ENCODE measurements around the gene SERPINC1. TPM values are rescaled to one million over a fixed set of nuclear protein-coding genes. Genes with fewer than 3 reads are reported as not detected.

The SERPINC1 gene
- total and polyA plus RNA-seq, 10 of the 15 experiments (the other 5 are each of a cell fraction or from before 2014, with no cell fraction given): 0.11 to 0.44 TPM; not detected in 8

- FAIRE-seq (no peak), DNase-seq (ENCODE audit: low read depth, low spot score) (no peak), ATAC-seq (no peak)
- Histone ChIP-seq H3K27me3 (replicated peaks in 1 of 2; ENCODE audit: control insufficient read depth in 2 of 2, insufficient read depth in 2 of 2, low read length in 1 of 2) (no peaks in the 10 kb centered on the region), H3K4me2 (ENCODE audit: control insufficient read depth, insufficient read depth) (no peak overlapping the region), H3K27ac (ENCODE audit: control insufficient read depth, insufficient read depth) (no peak overlapping the region), H3K4me1 (ENCODE audit: control insufficient read depth, insufficient read depth, low read length) (no peaks in the 10 kb centered on the region), H3K36me3 (ENCODE audit: control insufficient read depth in 2 of 2, insufficient read depth in 2 of 2, low read length in 1 of 2) (peaks cover 1 to 12% of the 10 kb centered on the region in 2 experiments), H3K9me3 (replicated peaks; ENCODE audit: control insufficient read depth, insufficient read depth, low read length) (no peaks in the 10 kb centered on the region), H4K20me1 (ENCODE audit: control insufficient read depth, insufficient read depth) (no peaks in the 10 kb centered on the region), H3K9ac (ENCODE audit: control insufficient read depth, insufficient read depth, low read length) (no peak overlapping the region), H3K79me2 (ENCODE audit: control insufficient read depth, insufficient read depth, low read length) (no peaks in the 10 kb centered on the region), H2AFZ (ENCODE audit: control insufficient read depth, low read depth, low read length) (no peak overlapping the region), H3K4me3 (no peak overlapping the region)
- ChIA-PET RAD21 (ENCODE audit: unreplicated experiment) (no interaction called here), CTCF (no interaction called here), SMC1A (ENCODE audit: uncharacterized antibody, unreplicated experiment) (interaction anchor here (0.8 kb wide), 1 partner anchor 34 kb away, joined by 3 read pairs; no protein-coding TSS in a partner anchor), POLR2A (no interaction called here)
- WGBS (ENCODE audit: insufficient coverage, insufficient replicate concordance, low lambda C conversion rate, missing lambda C conversion rate): 100% methylated on average over 2 of the region's 2 CpGs
- in situ Hi-C loops (cut with MboI) (no loop called here), intact Hi-C loops (cut with micrococcal nuclease; ENCODE audit: unreplicated experiment) (no loop called here)
- BruUV-seq (replicated peaks): no TSS peak
- no peak for TF ChIP-seq IRF4 (IDR thresholded peaks at IDR 0.05; ENCODE audit: low read depth, low read length)
- no peak for TF ChIP-seq LARP7 (IDR thresholded peaks at IDR 0.05)
- TF ChIP-seq KLF5 (IDR thresholded peaks at IDR 0.05; ENCODE audit: partially characterized antibody): no peak
- TF ChIP-seq RELB (IDR thresholded peaks at IDR 0.05; ENCODE audit: low read depth): no peak
- TF ChIP-seq E4F1 (IDR thresholded peaks at IDR 0.05; ENCODE audit: borderline replicate concordance, partially characterized antibody): no peak
- no peak for TF ChIP-seq TCF3 (IDR thresholded peaks at IDR 0.05; ENCODE audit: borderline replicate concordance, insufficient read depth, low read depth, low read length)
- no peak for TF ChIP-seq PBX3 (IDR thresholded peaks at IDR 0.05; ENCODE audit: insufficient replicate concordance, low read depth, low read length)
- no peak for TF ChIP-seq E2F8 (IDR thresholded peaks at IDR 0.05; ENCODE audit: low read depth, partially characterized antibody)
- no peak for TF ChIP-seq SRF (IDR thresholded peaks at IDR 0.05; ENCODE audit: low read depth in 2 of 2, low read length in 2 of 2)
- TF ChIP-seq ZBED1 (IDR thresholded peaks at IDR 0.05; ENCODE audit: borderline replicate concordance): no peak
- TF ChIP-seq NRF1 (conservative IDR thresholded peaks at IDR 0.05; ENCODE audit: low read depth, low read length): no peak
- no peak for TF ChIP-seq GATAD2B (conservative IDR thresholded peaks at IDR 0.05; ENCODE audit: low read depth)
- TF ChIP-seq TBL1XR1 (IDR thresholded peaks at IDR 0.05; ENCODE audit: low read depth, low read length): no peak
- TF ChIP-seq USF2 (IDR thresholded peaks at IDR 0.05; ENCODE audit: borderline replicate concordance, low read depth, low read length): no peak
These were observed 60.2 kb downstream of the SERPINC1 start for GRCh38 chr1:173856903-173857302.

Measured in GM12878 (cell line).